Panc1 (cell line): Measurements from ENCODE around the gene IL34. TPM values are rescaled to one million over a fixed set of nuclear protein-coding genes. Genes with fewer than 3 reads are reported as not detected.

Experiments
- ATAC-seq: fragments of 200-7000 bp; cut with Tn5 transposase; 2 replicates; pipeline ENCODE4 v1.9.1; 2020; ENCODE audit warnings: mild to moderate bottlenecking, moderate library complexity
- Bru-seq: library from RNA; stranded (reverse); fragments of 400-500 nt; gene quantifications from one replicate; lab custom pipeline; 2021; lab: Mats Ljungman, UMichigan
- BruChase-seq, 2 experiments: library from RNA; stranded (reverse); fragments of 400-500 nt; gene quantifications; one replicate each; lab custom pipeline; 2021; lab: Mats Ljungman, UMichigan
- BruUV-seq: library from RNA; stranded (reverse); fragments of 400-500 nt; replicated peaks from 2 replicates; lab custom pipeline; 2021; lab: Mats Ljungman, UMichigan
- CTCF ChIA-PET: fragments of 300-600 bp; sonication (Branson Sonifier 250); formaldehyde crosslinking; loops from one replicate; lab custom pipeline; 2022; ENCODE audit warnings: antibody characterized with exemption; lab: Charles Lee
- POLR2A ChIA-PET: fragments of 300-600 bp; sonication (Branson Sonifier 250); formaldehyde crosslinking; loops from one replicate; lab custom pipeline; 2022; ENCODE audit warnings: antibody characterized with exemption; lab: Charles Lee
- DNase-seq: peaks from one replicate; pipeline ENCODE4 v3.0.0-alpha.2; 2010; ENCODE audit warnings: low read depth, low spot score
- H3K27ac ChIP-seq: 2 replicates; pipeline ENCODE4 v1.5.1; 2011; ENCODE audit warnings: mild to moderate bottlenecking, low read length, inconsistent platforms
- H3K27me3 ChIP-seq: fragments of 200-500 bp; sonication (Bioruptor generic); 2 replicates; pipeline ENCODE4 v1.6.0; 2014; ENCODE audit warnings: low read length, inconsistent platforms; ENCODE audit not compliant: control insufficient read depth, insufficient read depth
- H3K36me3 ChIP-seq: fragments of 200-500 bp; sonication (Bioruptor generic); 2 replicates; pipeline ENCODE4 v1.5.1; 2014; ENCODE audit warnings: inconsistent platforms, mild to moderate bottlenecking, low read length, moderate library complexity; ENCODE audit not compliant: control insufficient read depth, insufficient read depth
- H3K4me1 ChIP-seq: 2 replicates; pipeline ENCODE4 v1.5.1; 2011; ENCODE audit warnings: inconsistent platforms, mild to moderate bottlenecking, low read length, moderate library complexity; ENCODE audit not compliant: control insufficient read depth, insufficient read depth
- H3K4me3 ChIP-seq, 2 experiments: 2 replicates each; pipeline ENCODE4 v1.5.1; 2011 to 2012; ENCODE audit warnings: low read depth in 2 of 2, low read length in 2 of 2, mild to moderate bottlenecking in 2 of 2, inconsistent platforms in 1 of 2, moderate library complexity in 1 of 2
- H3K9me3 ChIP-seq: fragments of 200-500 bp; sonication (Bioruptor generic); 2 replicates; pipeline ENCODE4 v1.5.1; 2014; ENCODE audit warnings: low read depth, mild to moderate bottlenecking, inconsistent platforms, low read length, moderate library complexity; ENCODE audit not compliant: control insufficient read depth, insufficient read depth
- CTCF ChIP-seq: fragments of 450-650 bp; IDR thresholded peaks from 2 replicates; pipeline ENCODE4 v1.5.1; 2017; ENCODE audit warnings: mild to moderate bottlenecking
- POLR2AphosphoS5 ChIP-seq: IDR thresholded peaks from 2 replicates; pipeline ENCODE4 v1.6.1; 2012; ENCODE audit warnings: mild to moderate bottlenecking, low read depth, low read length, moderate library complexity
- REST ChIP-seq, 2 experiments: IDR thresholded peaks; 2 replicates each; pipeline ENCODE4 v1.6.1; 2011 to 2012; ENCODE audit warnings: low read depth in 2 of 2, control low read depth in 1 of 2, low read length in 1 of 2, mild to moderate bottlenecking in 1 of 2, moderate library complexity in 1 of 2; ENCODE audit not compliant: insufficient read depth in 1 of 2
- TCF7L2 ChIP-seq: IDR thresholded peaks from 2 replicates; pipeline ENCODE4 v1.6.1; 2011; ENCODE audit warnings: mild to moderate bottlenecking, low read depth, low read length, inconsistent platforms
- in situ Hi-C: cut with HindIII; loops from 2 replicates; pipeline ENCODE4 v1.10.0; 2016; ENCODE audit warnings: low sequenced_read_pairs, low pct_unique_long_range_greater_than_20kb
- intact Hi-C: fragments of 100-400 bp; cut with micrococcal nuclease; formaldehyde crosslinking; loops from one replicate; pipeline ENCODE4 v1.10.0; 2022; ENCODE audit not compliant: unreplicated experiment
- long read RNA-seq: library from polyadenylated mRNA; unstranded; transcript quantifications from one replicate; pipeline ENCODE4 v2.0.0, GENCODE V29; 2021; ENCODE audit not compliant: unreplicated experiment
- polyA plus RNA-seq: library from polyadenylated mRNA; unstranded; fragments of >200 nt; gene quantifications from one replicate; pipeline ENCODE4 v1.2.1, GENCODE V29; 2012; ENCODE audit warnings: missing spikeins; ENCODE audit not compliant: insufficient read length
- total RNA-seq: library from RNA; stranded (reverse); gene quantifications from one replicate; pipeline ENCODE4 v1.2.1, GENCODE V29; 2021; ENCODE audit not compliant: unreplicated experiment

The IL34 gene
- total RNA-seq = 5.8 TPM
- 7.1 TPM for polyA plus RNA-seq
- Bru-seq, nascent RNA = percentile 48 among the genes with signal in this experiment
- percentile 43 among the genes with signal in this experiment for BruChase-seq, experiment 1, labeled RNA remaining after a 2-hour chase
- percentile 51 among the genes with signal in this experiment for BruChase-seq, experiment 2, labeled RNA remaining after a 6-hour chase
- long read RNA-seq, partial matches to known transcripts = 2 of 8 reads
- long read RNA-seq, other reads (novel, unspliced or antisense) = 5 of 8 reads

- H3K4me1 ChIP-seq = no peaks in the 10 kb centered on the region; the same call in 1 of the 2 replicates
These were observed at the start of gene IL34 for GRCh38 chr16:70646260-70647241. Gene IL34, plus strand, starts transcription at chr16:70646559. Its CDS starts 389 bp downstream, at chr16:70646948.

More at GRCh38 chr16:70646260-70647241, at the start of gene IL34:
- Histone ChIP-seq H3K36me3 (no peaks in the 10 kb centered on the region), H3K27me3 (no peaks in the 10 kb centered on the region), H3K4me3 (no peak within 1 kb of the TSS), H3K9me3 (no peaks in the 10 kb centered on the region), H3K27ac (no peak within 1 kb of the TSS)
- ChIA-PET CTCF (no interaction called here), POLR2A (interaction anchor here (0.7 kb wide), 1 partner anchor 20 kb away, joined by 3 read pairs; no protein-coding TSS in a partner anchor)
- in situ Hi-C loops = no loop called here
- TF ChIP-seq CTCF = no peak
- no peak for TF ChIP-seq POLR2AphosphoS5
- no peak for TF ChIP-seq REST (IDR thresholded peaks at IDR 0.05; ENCODE audit: insufficient read depth in 1 of 2, low read depth in 2 of 2, low read length in 1 of 2)
- TF ChIP-seq TCF7L2 = no peak
- ATAC-seq (no peak), DNase-seq (no peak)
- intact Hi-C loops = loop anchor here (10.0 kb wide), 1 partner anchor 52 kb away; no protein-coding TSS in a partner anchor
- BruUV-seq = no TSS peak
